ENCODE data around the gene KCNMB2.
"Not testable (repeated sequence)": the region's sequence is repeated elsewhere in the genome, so short reads cannot be mapped to it uniquely, and the experiment has no call there.

- not testable (repeated sequence) for TF ChIP-seq RCOR1 (IDR thresholded peaks at IDR 0.05; ENCODE audit: low read length); CTCF (IDR thresholded peaks at IDR 0.05); YY1 (IDR thresholded peaks at IDR 0.05; ENCODE audit: low read depth); EP300 (IDR thresholded peaks at IDR 0.05; ENCODE audit: borderline replicate concordance in 1 of 2, low read depth in 1 of 2, low read length in 1 of 2); RFX5 (IDR thresholded peaks at IDR 0.05; ENCODE audit: low read length); TAF1 (IDR thresholded peaks at IDR 0.05; ENCODE audit: borderline replicate concordance, low read depth, low read length); POLR2AphosphoS5 (IDR thresholded peaks at IDR 0.05; ENCODE audit: low read depth, low read length)
- TF ChIP-seq, protein P1, sequence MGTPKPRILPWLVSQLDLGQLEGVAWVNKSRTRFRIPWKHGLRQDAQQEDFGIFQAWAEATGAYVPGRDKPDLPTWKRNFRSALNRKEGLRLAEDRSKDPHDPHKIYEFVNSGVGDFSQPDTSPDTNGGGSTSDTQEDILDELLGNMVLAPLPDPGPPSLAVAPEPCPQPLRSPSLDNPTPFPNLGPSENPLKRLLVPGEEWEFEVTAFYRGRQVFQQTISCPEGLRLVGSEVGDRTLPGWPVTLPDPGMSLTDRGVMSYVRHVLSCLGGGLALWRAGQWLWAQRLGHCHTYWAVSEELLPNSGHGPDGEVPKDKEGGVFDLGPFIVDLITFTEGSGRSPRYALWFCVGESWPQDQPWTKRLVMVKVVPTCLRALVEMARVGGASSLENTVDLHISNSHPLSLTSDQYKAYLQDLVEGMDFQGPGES (IDR thresholded peaks at IDR 0.05; ENCODE audit: low read depth, low read length) = not testable (repeated sequence)
Observed at GRCh38 chr3:178745861-178746655, 209.8 kb downstream of the KCNMB2 start.

Data from SK-N-SH (cell line).